ENCODE results near the gene ATP5F1C.

- TF ChIP-seq CTCF (IDR thresholded peaks at IDR 0.05; ENCODE audit: extremely low read depth in 1 of 2, insufficient read depth in 1 of 2, low read depth in 1 of 2, low read length in 2 of 2) (no peak), POLR2A (IDR thresholded peaks at IDR 0.05; ENCODE audit: low read depth, low read length) (no peak), POLR2AphosphoS5 (IDR thresholded peaks at IDR 0.05; ENCODE audit: insufficient read depth, low read depth, low read length) (no peak), MAX (IDR thresholded peaks at IDR 0.05; ENCODE audit: insufficient read depth, insufficient read length) (no peak), EZH2 (IDR thresholded peaks at IDR 0.05; ENCODE audit: borderline replicate concordance, low read depth, low read length, severe bottlenecking) (no peak)
Measured at GRCh38 chr10:7832060-7832459, 44.1 kb downstream of the ATP5F1C start.
